Measurements from ENCODE around the gene LAMA5. TPM values are rescaled to one million over a fixed set of nuclear protein-coding genes. Genes with fewer than 3 reads are reported as not detected.

Gene LAMA5
- total RNA-seq, 3 donors from 2014 or later: 16.6 to 114 (median 53.3) TPM

DNA sequence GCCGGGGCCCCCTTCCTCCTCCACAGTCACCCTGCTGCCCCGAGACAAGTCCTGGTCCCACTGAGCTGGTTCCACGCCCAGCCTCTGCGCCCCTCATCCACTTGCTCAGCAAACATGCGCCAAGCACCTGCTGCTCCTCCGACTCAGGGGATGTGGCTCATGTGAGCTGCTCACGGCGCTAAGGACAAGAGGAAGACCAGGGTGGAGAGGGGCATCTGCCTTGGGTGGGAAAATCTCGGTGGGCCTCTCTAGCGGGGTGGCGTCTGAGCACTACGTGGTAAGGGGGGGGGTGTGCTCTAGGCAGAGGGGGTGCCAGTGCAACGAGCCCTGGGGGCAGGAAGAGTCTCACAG, 4.5 kb downstream of the LAMA5 start:
- peaks cover 24 to 54% of the 10 kb centered on the region in 2 donors for H3K4me1 ChIP-seq
- DNase-seq (ENCODE audit: low spot score in 2 of 2): no peak
- intact Hi-C loops (cut with DNase I; ENCODE audit: low total_unique reads): no loop called here

DNA sequence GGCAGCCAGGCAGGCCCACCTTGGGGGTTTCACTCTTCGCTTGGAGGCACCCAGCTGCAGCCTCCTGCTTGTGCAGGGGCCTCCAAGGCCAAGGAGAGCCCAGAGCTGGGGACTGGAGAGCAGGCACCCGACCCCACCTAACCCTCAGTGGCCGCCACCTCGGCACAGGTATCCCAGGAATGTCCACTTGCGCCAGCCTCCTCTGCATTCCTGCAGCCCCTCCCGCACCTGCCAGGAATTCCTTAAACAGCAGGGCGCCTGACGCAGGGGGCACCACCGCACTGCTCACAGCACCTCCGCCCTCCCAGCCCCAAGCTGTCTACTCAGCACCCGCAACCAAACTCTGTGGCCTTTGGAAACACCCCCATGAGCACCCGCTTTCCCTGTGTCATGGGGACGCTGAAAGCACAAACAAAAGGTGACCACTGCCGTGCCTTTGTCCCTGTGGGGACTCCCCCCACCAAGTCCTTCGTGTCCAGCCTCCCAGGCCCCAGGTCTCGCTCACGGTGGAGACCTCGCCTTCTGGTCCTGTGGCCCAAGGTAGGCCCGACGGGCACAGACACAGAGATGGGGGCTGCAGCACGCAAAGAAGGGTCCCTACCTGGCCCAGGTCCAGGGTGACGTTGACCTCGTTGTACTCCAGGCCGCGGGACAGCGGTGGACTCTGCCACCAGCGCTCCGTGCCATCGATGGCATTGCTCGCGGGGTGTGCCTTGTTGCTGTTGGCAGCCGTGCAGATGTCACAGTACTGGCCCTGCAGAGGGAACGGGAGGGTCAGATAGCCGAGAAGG, 5.1 kb downstream of the LAMA5 start:
- H3K27me3 ChIP-seq: no peaks in the 10 kb centered on the region
- no peak for TF ChIP-seq POLR2A (IDR thresholded peaks at IDR 0.05)
- peak in 1 of 3 donors; percentile 39 for TF ChIP-seq POLR2AphosphoS5 (IDR thresholded peaks at IDR 0.05)
- TF ChIP-seq CTCF (IDR thresholded peaks at IDR 0.05): no peak
- intact Hi-C loops (cut with DNase I; ENCODE audit: low total_unique reads): no loop called here
- no peak overlapping the region for H3K4me3 ChIP-seq
- H3K9me3 ChIP-seq: no peaks in the 10 kb centered on the region
- peak overlapping the region in 1 of 2 donors; percentile 91 for H3K27ac ChIP-seq
- no peaks in the 10 kb centered on the region for H3K36me3 ChIP-seq
- peaks cover 26 to 53% of the 10 kb centered on the region in 2 donors for H3K4me1 ChIP-seq
- peak in 1 of 2 donors; percentile 67 for DNase-seq (ENCODE audit: low spot score in 2 of 2)

More for the DNA sequence above, 4.5 kb downstream of the LAMA5 start:
- no peaks in the 10 kb centered on the region for H3K27me3 ChIP-seq
- H3K27ac ChIP-seq: peak overlapping the region; percentile 4 to 91
- H3K4me3 ChIP-seq: no peak overlapping the region
- H3K9me3 ChIP-seq: no peaks in the 10 kb centered on the region
- H3K36me3 ChIP-seq: no peaks in the 10 kb centered on the region
- TF ChIP-seq POLR2AphosphoS5 (IDR thresholded peaks at IDR 0.05) (no peak), POLR2A (IDR thresholded peaks at IDR 0.05) (no peak), CTCF (IDR thresholded peaks at IDR 0.05) (no peak)

- intact Hi-C loops (cut with DNase I; ENCODE audit: low total_unique reads): no loop called here
- Histone ChIP-seq H3K4me1 (peaks cover 31 to 56% of the 10 kb centered on the region in 2 donors), H3K4me3 (no peak overlapping the region), H3K27ac (peak overlapping the region; percentile 29 to 91), H3K9me3 (no peaks in the 10 kb centered on the region), H3K36me3 (no peaks in the 10 kb centered on the region), H3K27me3 (no peaks in the 10 kb centered on the region)
- no peak for DNase-seq (ENCODE audit: low spot score in 2 of 2)
- TF ChIP-seq POLR2A (IDR thresholded peaks at IDR 0.05) (no peak), CTCF (IDR thresholded peaks at IDR 0.05) (no peak), POLR2AphosphoS5 (IDR thresholded peaks at IDR 0.05) (no peak)
Measured at GRCh38 chr20:62360854-62361798, 6.0 kb downstream of the LAMA5 start.

DNA sequence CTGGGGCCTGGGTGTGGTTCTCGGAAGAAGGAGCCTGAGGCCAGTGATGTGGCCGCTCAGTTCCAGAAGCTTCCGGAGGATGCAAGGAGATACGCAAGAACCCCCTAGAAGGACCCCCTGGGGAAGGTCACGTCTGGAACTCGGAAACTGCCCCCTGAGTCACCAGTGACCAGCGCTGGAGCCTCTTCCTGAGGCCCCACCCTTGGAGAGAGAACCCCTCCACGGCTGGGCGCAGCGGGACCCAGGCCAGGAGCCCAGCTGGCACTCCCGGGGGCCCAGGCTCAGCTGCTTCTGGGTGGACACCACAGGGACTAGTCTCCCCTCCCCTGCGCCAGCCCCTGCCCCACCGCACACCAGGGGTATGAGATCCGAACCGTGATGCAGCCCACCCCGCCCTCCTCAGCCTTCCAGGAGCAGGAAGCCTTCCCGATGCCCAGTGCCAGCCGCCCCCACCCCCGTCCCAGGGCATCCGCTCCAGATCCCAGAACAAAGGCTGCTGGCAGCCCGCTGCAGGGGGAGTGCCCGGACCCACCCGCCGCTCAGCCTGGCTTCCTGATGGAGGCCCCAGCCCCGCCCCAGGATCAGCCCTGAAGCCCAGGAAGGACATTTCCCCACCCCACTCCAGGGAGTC, 7.5 kb downstream of the LAMA5 start:
- intact Hi-C loops (cut with DNase I; ENCODE audit: low total_unique reads): no loop called here
- H3K4me1 ChIP-seq: peaks cover 39 to 61% of the 10 kb centered on the region in 2 donors
- DNase-seq (ENCODE audit: low spot score in 2 of 2): no peak

More for the DNA sequence above, 7.5 kb downstream of the LAMA5 start:
- peak overlapping the region in 1 of 3 donors; percentile 46 for H3K4me3 ChIP-seq
- H3K9me3 ChIP-seq: no peaks in the 10 kb centered on the region
- TF ChIP-seq POLR2AphosphoS5 (IDR thresholded peaks at IDR 0.05): peak in 1 of 3 donors; percentile 25
- TF ChIP-seq CTCF (IDR thresholded peaks at IDR 0.05): no peak
- no peaks in the 10 kb centered on the region for H3K27me3 ChIP-seq
- no peaks in the 10 kb centered on the region for H3K36me3 ChIP-seq
- peak overlapping the region; percentile 79 to 92 for H3K27ac ChIP-seq

All from breast epithelium (tissue), 4 donors.